GM19023 (cell line): ENCODE results near the gene LY6G6C.
"Not testable (repeated sequence)": the region's sequence is repeated elsewhere in the genome, so short reads cannot be mapped to it uniquely, and the experiment has no call there.

Source experiments
- ATAC-seq: cut with Tn5 transposase; IDR thresholded peaks from one replicate; pipeline ENCODE4 v1.9.1; 2021; ENCODE audit warnings: mild to moderate bottlenecking, moderate library complexity; ENCODE audit not compliant: unreplicated experiment

Gene LY6G6C

DNA sequence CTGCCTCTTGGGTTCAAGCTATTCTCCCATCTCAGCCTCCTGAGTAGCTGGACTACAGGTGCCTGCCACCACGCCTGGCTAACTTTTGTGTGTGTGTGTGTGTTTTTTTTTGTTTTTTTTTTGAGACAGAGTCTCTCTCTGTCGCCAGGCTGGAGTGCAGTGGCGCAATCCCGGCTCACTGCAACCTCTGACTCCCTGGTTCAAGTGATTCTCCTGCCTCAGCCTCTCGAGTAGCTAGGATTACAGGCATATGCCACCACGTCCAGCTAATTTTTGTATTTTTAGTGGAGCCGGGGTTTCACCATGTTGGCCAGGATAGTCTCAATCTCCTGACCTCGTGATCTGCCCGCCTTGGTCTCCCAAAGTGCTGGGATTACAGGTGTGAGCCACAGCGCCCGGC is 12.4 kb downstream of the LY6G6C start:
- not testable (repeated sequence) for ATAC-seq

DNA sequence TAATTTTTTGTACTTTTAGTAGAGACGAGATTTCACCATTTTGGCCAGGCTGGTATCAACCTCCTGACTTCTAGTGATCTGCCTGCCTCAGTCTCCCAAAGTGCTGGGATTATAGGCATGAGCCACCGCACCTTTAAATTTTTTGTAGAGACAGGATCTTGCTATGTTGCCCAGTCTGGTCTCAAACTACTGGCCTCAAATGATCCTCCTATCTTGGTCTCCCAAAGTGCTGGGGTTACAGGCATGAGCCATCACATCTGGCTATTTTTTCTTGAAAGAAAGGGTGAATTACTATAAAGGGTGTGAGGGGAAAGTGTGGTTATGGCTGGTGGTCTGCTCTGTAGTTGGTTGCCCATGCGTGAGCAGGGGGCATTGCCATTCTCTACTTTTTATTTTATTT is 13.3 kb downstream of the LY6G6C start:
- ATAC-seq: no peak

DNA sequence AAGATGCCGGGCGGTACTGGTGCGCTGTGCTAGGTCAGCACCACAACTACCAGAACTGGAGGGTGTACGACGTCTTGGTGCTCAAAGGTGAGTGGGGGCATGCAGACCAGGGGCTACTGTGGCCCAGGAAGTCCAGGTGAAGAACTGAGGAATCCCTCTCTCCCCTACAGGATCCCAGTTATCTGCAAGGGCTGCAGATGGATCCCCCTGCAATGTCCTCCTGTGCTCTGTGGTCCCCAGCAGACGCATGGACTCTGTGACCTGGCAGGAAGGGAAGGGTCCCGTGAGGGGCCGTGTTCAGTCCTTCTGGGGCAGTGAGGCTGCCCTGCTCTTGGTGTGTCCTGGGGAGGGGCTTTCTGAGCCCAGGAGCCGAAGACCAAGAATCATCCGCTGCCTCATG is 13.8 kb downstream of the LY6G6C start:
- no peak for ATAC-seq

DNA sequence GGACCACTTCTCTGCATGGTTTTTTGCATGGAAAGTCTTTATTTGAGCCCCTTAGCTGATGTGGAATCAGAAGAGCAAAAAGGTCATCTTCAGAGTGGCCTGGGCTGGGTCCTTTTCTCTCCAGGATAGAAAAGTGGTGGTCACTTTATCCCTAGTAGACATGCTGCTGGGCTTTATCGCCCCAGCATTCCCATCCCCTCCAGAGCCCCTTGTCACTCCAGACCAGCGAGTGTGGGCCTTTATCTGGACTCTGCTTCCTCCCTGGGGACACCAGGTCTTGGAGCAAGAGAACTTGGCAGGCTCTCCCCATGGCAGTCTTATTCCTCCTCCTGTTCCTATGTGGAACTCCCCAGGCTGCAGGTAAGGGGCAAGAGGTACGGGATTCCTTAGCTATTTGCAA is 14.9 kb downstream of the LY6G6C start, which contains the start of gene LY6G6F:
Gene LY6G6F (plus strand): TSS at position 268 of the 400 bp plus-strand sequence. CDS start 41 bp downstream, at position 309.
- ATAC-seq: no peak

DNA sequence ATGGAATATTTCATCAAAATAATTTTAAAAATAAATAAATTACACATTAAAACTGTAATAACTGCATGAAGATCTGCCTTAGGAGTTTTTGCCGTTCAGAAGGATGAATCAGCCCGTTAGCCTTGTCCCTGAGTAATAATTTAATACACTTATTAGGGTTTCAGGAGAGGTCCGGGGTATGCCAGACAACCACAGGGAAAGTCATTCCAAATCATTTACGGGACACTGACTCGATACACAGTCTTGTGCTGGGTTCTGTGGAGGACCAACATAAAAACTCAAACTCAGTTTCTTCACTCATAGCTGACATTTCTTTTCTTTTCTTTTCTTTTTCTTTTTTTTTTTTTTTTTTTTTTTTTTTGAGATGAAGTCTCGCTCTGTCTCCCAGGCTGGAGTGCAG is 15.6 kb downstream of the LY6G6C start:
- no peak for ATAC-seq

DNA sequence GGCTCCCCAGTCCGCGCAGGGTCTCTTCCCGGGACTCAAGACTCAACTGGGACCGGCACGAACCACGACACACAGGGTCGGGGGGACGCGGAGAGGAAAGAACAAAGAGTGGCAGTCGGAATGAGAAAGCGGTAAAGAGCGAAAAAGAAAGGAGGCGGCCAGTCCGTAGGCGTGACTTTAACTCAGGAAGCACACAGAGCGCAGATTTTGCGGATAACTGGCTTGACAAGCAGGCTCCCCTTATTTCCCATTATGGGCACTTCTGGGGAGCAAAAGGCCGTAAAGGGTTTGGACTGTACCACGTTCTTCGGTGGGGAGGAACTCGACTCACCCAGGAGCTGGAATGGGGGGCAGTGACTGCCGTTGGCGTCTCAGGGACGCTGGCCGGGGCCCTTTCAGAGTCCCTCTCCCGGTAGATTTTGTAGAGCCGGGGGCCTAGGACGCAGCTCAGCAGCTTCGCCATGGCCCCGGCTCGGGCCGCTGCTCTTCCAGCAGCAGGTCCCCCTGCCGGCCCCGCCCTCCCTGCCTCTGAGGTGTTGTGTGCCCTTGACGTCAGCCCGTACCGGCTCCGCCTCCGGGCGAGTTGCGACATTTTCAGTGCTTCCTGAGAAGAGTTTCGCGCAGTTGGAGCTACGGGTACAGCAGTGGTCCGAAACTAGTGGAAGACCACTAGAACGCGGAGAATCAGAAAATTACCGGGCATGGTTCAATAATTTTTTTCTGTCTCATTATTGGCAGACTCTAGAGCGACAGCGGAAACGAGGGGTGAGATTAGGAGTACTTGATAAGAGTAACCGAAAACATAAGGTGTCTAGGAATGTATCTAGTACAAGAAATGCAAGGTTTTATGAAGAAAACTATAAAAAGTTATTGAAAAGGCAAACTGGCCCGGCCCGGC is 18.5 kb downstream of the LY6G6C start, which contains the start of gene ABHD16A:
Gene ABHD16A (minus strand): TSS at position 506 of the 898 bp plus-strand sequence. CDS start 43 bp downstream, at position 463.
- peak; percentile 90 for ATAC-seq

DNA sequence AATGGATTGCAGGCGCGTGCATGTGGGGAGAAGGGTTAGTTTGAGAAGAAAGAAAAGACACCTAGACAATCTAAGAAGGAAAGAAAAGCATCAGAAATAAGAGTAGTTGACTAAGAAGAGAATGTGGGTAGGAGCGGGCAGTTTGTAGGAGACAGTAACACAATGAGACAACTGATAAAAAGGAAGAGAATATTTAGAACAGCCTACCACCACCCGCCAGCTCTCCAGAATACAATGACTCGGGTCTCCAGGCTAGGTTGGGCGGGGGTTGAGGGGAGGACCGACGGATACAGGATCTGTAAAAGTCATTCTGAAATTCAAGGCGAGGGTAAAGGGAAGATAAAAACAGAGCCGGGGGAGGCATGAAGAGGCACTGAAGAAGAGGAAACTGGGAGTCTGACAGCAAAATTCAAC is 19.1 kb downstream of the LY6G6C start:
- no peak for ATAC-seq

DNA sequence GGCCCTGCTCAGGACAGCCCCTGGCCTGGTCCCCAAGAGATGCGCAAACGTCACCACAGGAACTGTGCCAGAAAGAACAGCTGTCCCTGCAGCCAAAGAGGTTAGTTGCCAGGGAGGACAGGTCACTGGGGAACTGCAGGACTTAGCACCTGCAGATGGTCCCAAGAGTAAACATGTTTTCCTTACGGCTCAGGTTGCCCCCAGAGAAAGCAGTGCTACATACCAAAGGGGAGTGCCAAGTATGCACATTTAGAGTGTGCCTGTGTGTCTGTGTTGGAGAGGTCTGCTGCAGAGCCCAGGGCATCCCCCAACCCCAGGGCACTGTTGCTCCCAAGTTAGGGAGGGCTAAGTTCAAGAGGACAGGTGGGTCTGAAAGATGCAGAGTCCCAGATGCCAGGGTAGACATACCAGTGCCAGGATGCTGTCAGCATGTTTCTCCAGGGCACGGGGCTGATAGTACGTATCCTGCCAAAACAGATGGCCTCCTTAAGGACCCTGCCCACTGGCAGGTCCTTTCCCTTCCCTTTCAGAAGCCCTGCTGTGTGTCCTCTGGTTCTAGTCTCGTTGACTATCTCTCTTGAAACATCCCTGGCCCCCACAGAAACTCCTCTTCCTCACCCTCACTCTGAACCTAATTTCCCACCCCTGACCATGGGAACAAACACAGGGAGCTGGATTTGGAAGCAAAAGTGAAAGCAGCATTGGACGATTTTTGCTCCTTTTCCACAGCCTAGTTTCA is 19.7 kb downstream of the LY6G6C start:
- no peak for ATAC-seq

DNA sequence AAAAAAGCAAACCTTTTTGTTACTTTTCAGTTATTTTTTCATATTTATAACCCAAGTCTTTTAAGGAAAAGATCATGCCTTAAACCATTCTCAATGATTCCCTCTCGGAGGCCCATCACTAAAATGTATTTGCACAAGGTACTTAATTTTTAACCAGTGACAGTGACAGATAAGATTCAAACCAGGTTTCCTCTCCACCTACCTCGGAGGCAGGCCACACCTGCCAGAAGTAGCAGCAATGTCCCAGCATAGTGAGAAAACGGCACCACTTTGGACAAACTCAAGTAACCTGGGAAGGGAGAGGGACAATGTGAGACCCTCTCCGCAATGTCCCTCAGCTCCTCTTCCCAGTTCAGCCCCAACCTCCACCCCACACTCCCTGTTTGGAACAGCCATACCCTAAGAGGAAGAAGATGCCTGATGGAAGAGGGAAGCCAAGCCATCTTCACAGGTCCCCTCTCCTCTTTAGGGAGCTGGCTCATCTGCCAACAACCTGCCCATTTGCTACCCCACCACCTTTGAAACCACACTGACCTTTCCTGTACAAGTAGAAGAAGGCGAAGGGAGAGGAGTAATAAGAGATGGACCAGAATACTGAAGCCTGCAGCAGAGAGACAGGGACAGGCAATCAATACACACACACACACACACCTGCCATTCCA is 20.7 kb downstream of the LY6G6C start:
- ATAC-seq: no peak

DNA sequence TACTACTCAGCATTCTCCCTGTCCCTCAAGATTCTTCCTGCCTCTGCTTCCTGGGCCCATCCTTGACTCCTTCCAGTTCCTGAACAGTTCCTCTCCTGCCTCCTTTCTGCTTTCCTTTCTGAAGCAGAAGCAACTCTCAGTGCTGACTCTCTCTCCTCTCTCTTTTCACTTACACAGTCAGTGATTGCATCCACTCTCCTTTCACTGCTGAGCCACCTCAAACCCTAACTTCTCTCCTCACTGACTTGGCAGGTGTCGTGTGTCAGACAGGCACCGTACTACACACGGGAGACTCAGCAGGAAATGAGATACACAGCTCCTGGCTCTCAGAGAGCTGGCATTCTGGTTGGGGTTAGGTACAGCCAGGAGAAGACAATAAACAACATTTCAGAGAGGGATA is 24.0 kb downstream of the LY6G6C start:
- ATAC-seq: no peak

DNA sequence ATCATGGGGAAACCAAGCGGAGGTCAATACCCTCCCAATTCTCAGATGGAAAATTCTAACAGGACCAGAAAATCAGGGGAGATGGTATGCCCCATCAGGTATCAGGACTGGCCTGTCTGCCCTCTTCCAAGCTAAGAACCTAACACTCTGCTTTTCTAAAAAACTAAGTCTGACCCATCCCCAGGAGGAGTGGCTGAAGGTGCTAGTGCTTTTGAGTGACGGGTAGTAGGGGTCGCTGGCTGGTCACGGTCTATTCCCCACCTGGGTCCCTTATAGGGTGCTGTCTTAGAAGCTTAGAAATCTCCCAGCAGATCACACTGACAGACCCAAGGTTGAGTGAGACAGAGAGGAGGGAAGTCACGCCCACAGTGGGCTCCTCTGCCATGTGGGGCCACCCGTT is 28.0 kb downstream of the LY6G6C start:
- ATAC-seq: no peak

DNA sequence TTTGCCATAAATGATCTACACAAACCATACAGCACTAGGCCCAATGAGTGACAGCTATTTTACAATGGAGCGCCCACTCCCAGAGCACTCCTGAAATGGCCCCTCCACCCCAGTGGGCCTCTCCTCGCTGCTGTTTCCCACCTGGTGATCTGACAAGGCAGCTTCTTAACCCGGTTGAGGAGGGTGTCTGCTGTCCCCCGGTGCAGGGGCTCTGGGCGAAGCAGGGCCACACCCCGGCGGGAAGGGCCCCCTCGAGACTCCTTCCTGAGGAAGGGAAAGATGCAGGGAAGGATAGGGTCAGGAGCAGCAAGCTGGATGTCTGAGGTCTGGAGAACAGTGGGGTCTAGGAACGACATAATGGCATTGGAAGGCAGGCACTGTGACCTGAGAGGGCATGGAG is 28.7 kb downstream of the LY6G6C start:
- ATAC-seq: no peak

DNA sequence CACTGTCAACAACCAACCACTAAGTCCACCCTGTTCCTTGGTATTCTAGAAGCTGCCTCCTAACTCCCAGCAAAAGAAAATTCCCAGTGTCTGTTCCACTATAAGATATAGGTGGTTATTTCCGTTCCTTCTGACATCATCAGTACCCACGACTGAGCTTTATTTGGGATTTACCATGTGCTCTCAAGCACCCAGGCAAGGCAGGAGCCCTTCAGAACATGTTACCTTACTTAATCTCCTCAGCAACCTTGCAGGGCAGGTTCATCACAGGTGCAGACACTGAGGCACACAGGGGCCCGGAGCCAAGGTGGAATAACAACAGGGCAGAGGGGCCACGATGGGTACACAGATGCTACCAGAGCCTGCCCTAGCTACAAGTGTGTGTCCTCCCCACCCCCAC is 29.2 kb downstream of the LY6G6C start:
- no peak for ATAC-seq

DNA sequence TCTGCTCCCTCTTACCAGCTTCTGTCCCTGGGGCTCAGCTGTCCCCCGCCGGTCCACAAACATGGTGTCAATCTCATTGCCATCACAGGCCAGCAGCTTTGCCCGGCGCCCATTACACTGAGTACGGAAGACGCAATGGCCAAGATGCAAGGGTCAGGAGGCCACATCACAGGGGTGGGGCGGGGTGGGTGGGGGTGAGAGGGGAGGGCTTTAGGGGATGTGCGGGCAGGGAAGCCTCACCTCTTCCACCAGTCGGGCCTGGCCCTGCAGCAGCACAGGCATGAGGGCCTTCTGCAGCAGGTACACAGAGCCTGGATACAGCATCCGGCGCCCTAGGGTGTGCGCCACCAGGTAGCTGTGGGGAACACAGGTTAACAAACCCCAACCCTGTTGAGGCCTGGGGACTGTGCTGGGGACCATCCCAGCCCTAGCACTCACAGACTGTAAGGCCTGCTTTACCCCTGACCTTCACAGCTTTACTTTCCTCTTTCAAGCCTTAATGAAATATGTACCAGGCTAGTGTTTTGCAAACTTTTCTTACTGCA is 29.9 kb downstream of the LY6G6C start:
- ATAC-seq: no peak

DNA sequence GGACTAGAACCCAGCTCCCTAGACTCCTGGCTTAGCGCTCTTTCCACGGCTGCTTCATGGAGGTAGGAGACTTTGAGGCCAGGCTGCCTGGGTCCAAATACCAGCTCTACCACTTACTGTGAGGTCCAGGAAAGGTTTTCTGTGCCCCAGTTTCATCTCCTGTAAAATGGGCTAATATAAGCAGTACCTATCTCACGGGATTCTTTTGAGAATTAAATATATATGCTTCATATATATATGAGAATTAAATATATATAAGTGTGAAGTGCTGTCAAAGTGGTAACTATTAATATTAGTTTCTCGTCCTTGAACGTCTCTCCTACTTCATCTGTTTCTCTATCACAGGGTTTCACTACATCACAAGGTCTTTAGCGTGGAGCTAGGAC is 30.5 kb downstream of the LY6G6C start:
- no peak for ATAC-seq

DNA sequence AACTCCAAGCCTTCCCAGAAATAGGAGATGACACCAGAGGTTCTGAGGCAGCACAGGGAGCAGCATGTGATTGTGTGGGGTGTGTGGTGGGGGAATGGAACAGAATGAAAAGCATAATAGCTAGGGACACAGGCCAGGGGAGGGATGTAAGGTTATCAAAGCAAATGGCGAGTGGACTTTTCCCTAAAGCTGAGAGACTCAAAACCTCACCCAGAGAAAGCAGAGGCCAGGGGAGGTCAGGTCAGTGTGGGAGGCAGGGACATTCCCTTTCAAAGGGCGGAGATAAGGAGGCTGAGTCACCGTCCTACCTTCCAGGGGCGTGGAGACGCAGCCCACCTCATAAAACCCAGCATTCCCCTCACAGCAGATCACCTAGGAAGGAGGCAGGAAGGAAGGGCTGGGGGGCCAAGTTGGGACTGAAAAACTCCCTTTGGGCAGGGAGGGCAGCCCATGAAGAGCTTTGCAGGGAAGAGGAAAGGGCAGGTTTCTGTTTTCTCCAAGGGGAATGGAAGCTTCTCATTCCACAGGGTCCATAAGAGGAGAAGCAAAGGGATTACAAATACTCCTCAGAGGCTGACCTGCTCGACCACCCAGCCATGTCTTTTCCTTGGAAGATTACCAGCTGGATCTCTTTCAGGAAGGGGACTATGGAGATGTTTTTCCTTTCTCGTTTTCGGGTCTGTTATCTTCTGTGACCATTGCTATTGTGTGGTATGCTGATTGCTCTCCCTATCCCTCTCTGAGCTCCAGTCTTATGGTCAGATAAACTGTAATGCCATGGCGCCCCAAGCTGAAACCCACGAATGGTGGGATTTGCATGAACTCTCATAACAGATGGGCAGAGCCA is 31.1 kb downstream of the LY6G6C start:
- ATAC-seq: no peak

DNA sequence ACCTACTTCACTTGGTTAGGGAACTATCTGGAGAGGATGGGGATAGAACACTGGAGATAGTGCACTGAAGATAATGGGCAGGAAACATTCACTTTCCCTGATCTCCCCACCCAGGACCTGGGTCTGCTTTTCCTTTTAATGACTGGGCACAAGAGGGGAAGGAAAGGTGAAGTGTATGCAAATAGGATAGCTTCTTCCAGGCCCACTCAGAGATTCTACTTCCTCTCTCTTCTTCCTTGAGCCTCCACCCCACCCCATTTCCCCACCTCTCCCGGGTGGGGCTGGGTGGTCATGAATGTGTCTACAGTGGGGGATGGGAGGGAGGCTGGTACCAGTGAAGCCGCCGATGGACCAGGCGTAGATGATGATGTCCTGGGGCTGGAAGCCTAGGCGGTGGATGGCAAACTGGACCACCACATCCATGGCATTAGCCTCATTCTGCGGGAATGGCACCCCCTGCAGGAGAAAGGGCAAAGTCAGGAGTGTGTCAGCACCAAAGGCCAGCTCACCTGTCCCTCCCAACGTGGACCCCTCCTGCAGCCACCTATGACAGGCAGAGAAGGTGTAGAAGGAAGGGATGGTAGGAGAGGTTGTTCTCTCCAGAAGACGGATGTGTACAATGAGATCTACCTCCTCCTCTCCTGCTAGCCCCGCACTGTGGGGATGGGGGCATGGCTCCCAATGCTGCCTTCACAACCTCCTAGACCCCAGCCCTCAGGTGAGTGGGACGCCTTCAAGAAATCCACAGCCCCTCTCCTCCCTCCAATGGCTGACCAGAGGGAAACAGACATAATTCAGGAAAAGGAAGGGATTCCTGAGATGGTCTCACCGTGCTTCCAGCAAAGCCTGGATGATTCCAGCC is 32.1 kb downstream of the LY6G6C start:
- no peak for ATAC-seq

DNA sequence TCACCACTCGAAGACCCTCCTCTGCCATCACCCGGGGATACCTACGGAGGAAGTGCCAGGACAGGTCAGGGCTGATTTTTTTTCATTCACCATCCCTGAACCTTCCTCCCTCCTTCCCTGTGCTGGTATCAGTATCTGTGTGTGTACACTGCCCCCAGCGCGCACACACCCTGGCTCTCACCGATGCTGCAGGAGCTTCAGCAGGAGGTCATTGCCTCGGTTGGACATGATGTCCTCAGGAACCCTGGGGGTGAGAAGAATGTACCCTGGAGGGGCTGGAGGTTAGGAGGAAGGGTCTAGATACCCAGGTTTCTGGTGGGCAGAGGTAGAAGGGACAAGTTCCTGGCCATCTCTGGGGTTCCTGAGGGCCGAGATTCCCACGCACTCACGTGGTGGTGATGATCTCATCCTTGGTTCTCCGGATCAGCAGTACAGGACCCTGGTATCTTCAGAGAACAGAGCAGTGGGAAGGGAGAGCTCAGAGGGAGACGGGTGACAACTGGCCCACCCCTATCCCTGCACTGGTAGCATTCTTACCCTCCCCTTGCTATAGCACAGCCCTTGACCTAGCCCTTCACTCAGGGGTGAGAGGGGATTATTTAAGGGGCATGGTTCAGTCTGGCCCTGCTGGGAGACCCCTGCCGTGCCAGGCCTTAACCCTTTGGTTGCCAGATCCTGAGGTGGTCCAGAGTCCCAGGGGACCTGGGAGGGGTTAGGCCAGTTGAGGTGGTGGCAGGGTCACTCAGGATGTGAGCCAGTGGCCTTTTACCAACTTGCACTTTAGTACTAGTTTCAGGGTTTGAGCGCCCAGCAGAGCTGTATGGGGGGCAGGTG is 33.5 kb downstream of the LY6G6C start:
- ATAC-seq: no peak
